K562 (cell line): ENCODE measurements around the gene LBP. TPM values are rescaled to one million over a fixed set of nuclear protein-coding genes. Genes with fewer than 3 reads are reported as not detected.

Source experiments
- ATAC-seq: fragments of 200-7000 bp; cut with Tn5 transposase; 3 replicates; pipeline ENCODE4 v1.9.1; 2020; ENCODE audit warnings: moderate library complexity
- BruUV-seq: library from RNA; stranded (reverse); fragments of 400-500 nt; replicated peaks from 2 replicates; lab custom pipeline; 2021; lab: Mats Ljungman, UMichigan
- CTCF ChIA-PET: fragments of 300-600 bp; formaldehyde crosslinking; extraction: SDS; loops from one replicate; lab custom pipeline; 2021; ENCODE audit warnings: low intra/inter-chr PET ratio; lab: Yijun Ruan, JAX
- POLR2A ChIA-PET: fragments of 300-600, 350-650 bp; sonication (Branson Sonifier 250); formaldehyde crosslinking; extraction: SDS; loops from one replicate; lab custom pipeline; 2021; ENCODE audit warnings: antibody characterized with exemption, inconsistent platforms; lab: Yijun Ruan, JAX
- DNase-seq, 4 experiments: peaks; one replicate each; pipeline versions ENCODE4 v3.0.0 to v3.0.0-alpha.2; 2011 to 2018; ENCODE audit warnings: low spot score in 3 of 4, mixed read lengths in 3 of 4; ENCODE audit errors: extremely low read depth in 1 of 4
- FAIRE-seq: peaks from 2 replicates; lab custom pipeline; 2011; peaks lifted over from hg19 to GRCh38; lab: Jason Lieb, UNC
- H2AFZ ChIP-seq: 2 replicates; pipeline ENCODE4 v1.6.0; 2011; ENCODE audit warnings: low read depth, low read length, control low read depth, inconsistent platforms
- H3K27ac ChIP-seq: fragments of 200-600 bp; 3 replicates; pipeline ENCODE4 v1.8.0; 2011; ENCODE audit warnings: low read depth, mild to moderate bottlenecking, control low read depth, inconsistent platforms, low read length, moderate library complexity, mixed read lengths; ENCODE audit errors: extremely low read depth
- H3K27me3 ChIP-seq, 2 experiments: fragments of 300-600 bp in 1 of 2; 2 replicates in 1 of 2; 3 replicates in 1 of 2; pipeline versions ENCODE4 v1.6.0 to v1.8.0; 2011; ENCODE audit warnings: inconsistent platforms in 2 of 2, low read length in 2 of 2, mild to moderate bottlenecking in 1 of 2, mixed read lengths in 1 of 2, moderate library complexity in 1 of 2; ENCODE audit not compliant: control insufficient read depth in 2 of 2, insufficient read depth in 2 of 2
- H3K36me3 ChIP-seq: fragments of 300-600 bp; 3 replicates; pipeline ENCODE4 v1.8.0; 2011; ENCODE audit warnings: mild to moderate bottlenecking, low read length, inconsistent platforms; ENCODE audit not compliant: control insufficient read depth, insufficient read depth
- H3K4me1 ChIP-seq, 2 experiments: fragments of 200-600 bp in 1 of 2; replicated peaks in 1 of 2; 2 replicates in 1 of 2; 3 replicates in 1 of 2; pipeline versions ENCODE4 v1.5.1 to v1.8.0; 2011; ENCODE audit warnings: inconsistent platforms in 2 of 2, low read length in 2 of 2, mild to moderate bottlenecking in 1 of 2, mixed read lengths in 1 of 2, moderate library complexity in 1 of 2; ENCODE audit not compliant: control insufficient read depth in 2 of 2, insufficient read depth in 2 of 2
- H3K4me2 ChIP-seq: 2 replicates; pipeline ENCODE4 v1.6.1; 2011; ENCODE audit warnings: low read length, control low read depth, inconsistent platforms, mixed read lengths; ENCODE audit not compliant: insufficient read depth
- H3K4me3 ChIP-seq: fragments of 200-600 bp; sonication (generic), shearing (Covaris generic); 2 replicates; pipeline ENCODE4 v1.5.1; 2016; ENCODE audit warnings: control low read depth, inconsistent platforms
- H3K79me2 ChIP-seq: fragments of 200-600 bp; 3 replicates; pipeline ENCODE4 v1.8.0; 2011; ENCODE audit warnings: low read length, inconsistent platforms; ENCODE audit not compliant: control insufficient read depth, insufficient read depth
- H3K9ac ChIP-seq, 2 experiments: 2 replicates each; pipeline versions ENCODE4 v1.6.0 to v1.6.1; 2011; ENCODE audit warnings: low read depth in 2 of 2, low read length in 2 of 2, control low read depth in 1 of 2, inconsistent platforms in 1 of 2, mild to moderate bottlenecking in 1 of 2, mixed read lengths in 1 of 2; ENCODE audit not compliant: insufficient read depth in 1 of 2
- H3K9me1 ChIP-seq: one replicate; pipeline ENCODE4 v1.6.0; 2011; ENCODE audit warnings: inconsistent platforms, mild to moderate bottlenecking, low read length, moderate library complexity; ENCODE audit not compliant: control insufficient read depth, insufficient read depth
- H3K9me3 ChIP-seq: replicated peaks from 2 replicates; pipeline ENCODE4 v1.5.1; 2011; ENCODE audit warnings: low read depth, low read length, inconsistent platforms; ENCODE audit not compliant: control insufficient read depth, insufficient read depth
- H4K20me1 ChIP-seq: replicated peaks from 2 replicates; pipeline ENCODE4 v1.6.1; 2011; ENCODE audit warnings: low read length, inconsistent platforms, mixed read lengths; ENCODE audit not compliant: control insufficient read depth, insufficient read depth
- C11orf30 ChIP-seq: fragments of 450-650 bp; IDR thresholded peaks from 2 replicates; pipeline ENCODE4 v1.6.1; 2016; ENCODE audit warnings: low read depth, mild to moderate bottlenecking
- CCNT2 ChIP-seq: IDR thresholded peaks from 2 replicates; pipeline ENCODE4 v1.6.1; 2011; ENCODE audit warnings: borderline replicate concordance, low read depth, mild to moderate bottlenecking, moderate library complexity, mixed read lengths, low read length; ENCODE audit not compliant: insufficient read length; ENCODE audit errors: extremely low read depth
- CTCF ChIP-seq, 3 experiments: IDR thresholded peaks in 2 of 3; conservative IDR thresholded peaks in 1 of 3; 2 replicates each; pipeline ENCODE4 v1.5.1; 2011 to 2012; ENCODE audit warnings: low read length in 3 of 3, mild to moderate bottlenecking in 3 of 3, control low read depth in 2 of 3, improper control_type of control experiment in 1 of 3, inconsistent platforms in 1 of 3, low read depth in 1 of 3, mixed read lengths in 1 of 3, moderate library complexity in 1 of 3; ENCODE audit not compliant: insufficient read depth in 2 of 3
- EGR1 ChIP-seq: fragments of 450-650 bp; conservative IDR thresholded peaks from 2 replicates; pipeline ENCODE4 v1.6.1; 2017; ENCODE audit warnings: mild to moderate bottlenecking
- HNRNPH1 ChIP-seq: fragments of 200-400 bp; formaldehyde crosslinking; optimal IDR thresholded peaks from 2 replicates; pipeline ENCODE3; 2017; ENCODE audit warnings: low read depth, mild to moderate bottlenecking, low read length, moderate library complexity
- KDM4B ChIP-seq, 2 experiments: fragments of 450-650 bp in 1 of 2; sonication (generic) in 1 of 2; IDR thresholded peaks; 2 replicates each; pipeline ENCODE4 v1.6.1; 2016 to 2017; ENCODE audit warnings: borderline replicate concordance in 2 of 2, antibody characterized with exemption in 1 of 2, low read depth in 1 of 2, mild to moderate bottlenecking in 1 of 2
- NUFIP1 ChIP-seq: fragments of 450-650 bp; IDR thresholded peaks from 2 replicates; pipeline ENCODE4 v1.6.1; 2018; ENCODE audit not compliant: partially characterized antibody
- ZNF224 ChIP-seq: sonication (generic); formaldehyde crosslinking; IDR thresholded peaks from 2 replicates; pipeline ENCODE4 v1.8.0; 2022; ENCODE audit warnings: mild to moderate bottlenecking, missing genetic modification reagents
- WGBS: fragments of 100-300 bp; shearing (Covaris generic); methylation state at CpG from one replicate; pipeline ENCODE4 v1.1.6; 2016; ENCODE audit warnings: low coverage, mixed read lengths; ENCODE audit not compliant: insufficient coverage; ENCODE audit errors: missing lambda C conversion rate; 5-methylcytosine and 5-hydroxymethylcytosine counted together
- in situ Hi-C: fragments of 300-500 bp; cut with MboI; formaldehyde crosslinking; loops from 4 replicates; pipeline ENCODE4 v1.15.0; 2018; ENCODE audit warnings: inconsistent platforms, mixed read lengths
- intact Hi-C: fragments of 100-400 bp; cut with micrococcal nuclease; formaldehyde crosslinking; loops from 2 replicates; pipeline ENCODE4 v1.14.2; 2022
- polyA plus RNA-seq, 8 experiments: library from polyadenylated mRNA; depleted of rRNA in 4 of 8; stranded (reverse) in 5 of 8; unstranded in 3 of 8; fragments of >200 nt; fragmentation: Nextera tagmentation in 2 of 8; fragmentation: Illumina TruSeq in 1 of 8; extraction: Ambion mirVana in 2 of 8; extraction: Trizol in 1 of 8; gene quantifications; 2 replicates each; pipeline versions ENCODE4 v1.2.1 to v1.2.3, GENCODE V29; 2011 to 2014; ENCODE audit warnings: inconsistent platforms in 1 of 8, missing spikeins in 1 of 8
- total RNA-seq, 7 experiments: library from RNA; depleted of rRNA in 6 of 7; stranded (reverse); fragments of >200 nt in 6 of 7; fragmentation: Illumina TruSeq in 2 of 7; extraction: Trizol in 2 of 7; gene quantifications; 2 replicates each; pipeline versions ENCODE4 v1.2.1 to v1.2.3, GENCODE V29; 2011 to 2021; ENCODE audit warnings: low replicate concordance in 1 of 7

Gene LBP
- total and polyA plus RNA-seq, 9 of the 15 experiments (the other 6 are each of a cell fraction or from before 2014, with no cell fraction given), result 0.06 to 0.31 (median 0.09) TPM; not detected in 3

GRCh38 chr20:38353316-38353715 lies 7.0 kb downstream of the LBP start:
- Histone ChIP-seq H3K4me1 (peaks cover 20 to 24% of the 10 kb centered on the region in 2 experiments), H3K9me1 (no peaks in the 10 kb centered on the region), H3K4me3 (no peak overlapping the region), H3K79me2 (no peaks in the 10 kb centered on the region), H3K9ac (no peak overlapping the region), H3K4me2 (no peak overlapping the region), H3K27ac (no peak overlapping the region), H3K36me3 (no peaks in the 10 kb centered on the region), H2AFZ (no peak overlapping the region), H3K27me3 (peaks cover 0 to 10% of the 10 kb centered on the region in 2 experiments; a peak in 2 of 5 replicates), H4K20me1 (no peaks in the 10 kb centered on the region), H3K9me3 (no peaks in the 10 kb centered on the region)
- ChIA-PET POLR2A (no interaction called here), CTCF (interaction anchor here (1.1 kb wide), 1 partner anchor 16 kb away, joined by 3 read pairs; no protein-coding TSS in a partner anchor)
- intact Hi-C loops, result no loop called here
- ATAC-seq (no peak), DNase-seq (no peak), FAIRE-seq (no peak)
- no peak for TF ChIP-seq C11orf30
- no peak for TF ChIP-seq CTCF (IDR thresholded peaks at IDR 0.05 in 2 of 3, conservative IDR thresholded peaks at IDR 0.05 in 1 of 3; ENCODE audit: insufficient read depth in 2 of 3, low read depth in 1 of 3, low read length in 3 of 3)
- TF ChIP-seq CCNT2, result no peak
- TF ChIP-seq HNRNPH1, result no peak
- TF ChIP-seq KDM4B (IDR thresholded peaks at IDR 0.05; ENCODE audit: borderline replicate concordance in 2 of 2, low read depth in 1 of 2), result no peak
- TF ChIP-seq NUFIP1, result no peak
- no peak for TF ChIP-seq ZNF224 (CRISPR knock-in tag)
- TF ChIP-seq EGR1, result no peak
- WGBS, result 52% methylated on average over 7 of the region's 7 CpGs
- no TSS peak for BruUV-seq
- in situ Hi-C loops, result no loop called here
